ENCODE measurements around the gene WIZ.

Gene WIZ

GRCh38 chr19:15374105-15374651, 75.6 kb downstream of the WIZ start:
- TF ChIP-seq CTCF (IDR thresholded peaks at IDR 0.05; ENCODE audit: extremely low read depth, missing control alignments) = no peak
- DNase-seq (ENCODE audit: low spot score) = no peak

- DNase-seq (ENCODE audit: low spot score) = no peak
- TF ChIP-seq CTCF (IDR thresholded peaks at IDR 0.05; ENCODE audit: extremely low read depth, missing control alignments) = no peak
Observed at GRCh38 chr19:15373644-15374043, 76.1 kb downstream of the WIZ start.

- TF ChIP-seq CTCF (IDR thresholded peaks at IDR 0.05; ENCODE audit: extremely low read depth, missing control alignments) = no peak
- DNase-seq (ENCODE audit: low spot score) = peak; percentile 17
Observed at GRCh38 chr19:15372891-15373301, 76.9 kb downstream of the WIZ start.

- TF ChIP-seq CTCF (IDR thresholded peaks at IDR 0.05; ENCODE audit: extremely low read depth, missing control alignments) = no peak
- no peak for DNase-seq (ENCODE audit: low spot score)
Observed at GRCh38 chr19:15372470-15372869, 77.3 kb downstream of the WIZ start.

GRCh38 chr19:15371786-15372380, 77.9 kb downstream of the WIZ start:
- no peak for DNase-seq (ENCODE audit: low spot score)
- TF ChIP-seq CTCF (IDR thresholded peaks at IDR 0.05; ENCODE audit: extremely low read depth, missing control alignments) = no peak

GRCh38 chr19:15371119-15371518, 78.6 kb downstream of the WIZ start:
- DNase-seq (ENCODE audit: low spot score) = peak; percentile 12
- no peak for TF ChIP-seq CTCF (IDR thresholded peaks at IDR 0.05; ENCODE audit: extremely low read depth, missing control alignments)
